ENCODE results near the gene KIAA0319L.

Gene KIAA0319L

DNA sequence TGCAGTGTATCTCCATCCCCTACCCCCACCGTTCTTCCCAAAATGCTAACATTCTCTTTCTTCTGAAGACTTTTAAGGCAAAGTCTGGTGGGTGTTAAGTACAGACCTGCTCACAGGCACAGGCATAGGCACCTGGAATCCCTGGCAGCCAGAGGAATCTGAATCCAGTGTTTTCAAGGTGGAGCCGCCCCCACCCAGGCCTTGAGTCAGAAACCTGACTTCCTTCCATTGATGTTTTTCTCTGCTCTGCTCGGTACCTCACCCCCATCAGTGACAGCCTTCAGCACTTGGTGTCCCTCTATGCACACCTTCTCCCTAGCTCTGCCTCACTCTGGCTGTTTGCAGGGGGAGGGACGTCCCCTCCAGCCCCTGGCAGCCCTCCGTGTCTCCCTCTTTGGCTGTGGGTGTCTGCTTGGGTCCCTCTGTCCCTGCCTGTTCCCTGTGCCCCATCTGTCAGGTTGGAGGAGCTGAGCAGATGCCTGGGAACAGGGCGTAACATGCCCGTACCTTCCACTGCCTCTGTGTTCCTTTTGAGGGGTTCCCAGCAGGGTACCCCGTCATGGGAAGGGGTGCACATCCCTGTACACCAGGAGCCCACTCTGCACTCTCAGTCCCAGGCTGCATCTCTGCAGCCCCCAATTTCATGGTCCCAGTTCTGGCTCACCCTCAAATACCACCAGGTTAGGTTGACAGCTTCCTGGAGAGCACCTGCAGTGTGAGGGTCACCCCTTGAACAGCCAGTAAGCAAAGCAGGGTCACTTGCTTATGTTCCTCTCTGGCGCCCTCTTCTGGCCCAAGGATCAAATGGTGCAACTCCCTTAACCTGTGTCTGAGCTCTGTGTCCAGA lies 7.1 kb upstream of the KIAA0319L start:
- H3K9me3 ChIP-seq (ENCODE audit: control insufficient read depth, low read length) = no peaks in the 10 kb centered on the region
- WGBS, 2 experiments = 82 to 84% methylated on average over 9 of the region's 9 CpGs
- H3K36me3 ChIP-seq (ENCODE audit: control insufficient read depth, insufficient read depth, low read length) = peaks cover 12% of the 10 kb centered on the region

DNA sequence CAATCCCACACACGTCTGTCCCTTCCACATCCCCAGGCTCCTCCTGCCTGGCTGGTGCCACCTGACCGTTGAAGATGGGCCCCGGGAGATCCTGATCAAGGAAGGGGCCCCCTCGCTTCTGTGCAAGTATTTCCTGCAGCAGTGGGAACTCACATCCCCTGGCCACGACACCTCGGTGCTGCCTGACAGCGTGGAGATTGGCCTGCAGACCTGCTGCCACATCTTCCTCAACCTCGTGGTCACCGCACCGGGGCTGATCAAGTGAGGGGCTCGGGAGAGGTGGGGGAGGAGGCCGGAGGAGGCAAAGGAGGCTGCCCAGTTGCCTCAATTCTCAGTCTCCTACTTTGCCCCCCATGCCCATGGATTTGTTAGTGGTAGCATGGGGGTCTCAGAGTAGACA lies 6.0 kb upstream of the KIAA0319L start:
- Histone ChIP-seq H3K27ac (ENCODE audit: insufficient read depth, low read depth, low read length, poor library complexity, severe bottlenecking) (no peak overlapping the region), H3K36me3 (ENCODE audit: control insufficient read depth, insufficient read depth, low read length) (peaks cover 12% of the 10 kb centered on the region), H3K4me1 (ENCODE audit: control insufficient read depth, insufficient read depth, low read length) (no peaks in the 10 kb centered on the region), H3K27me3 (ENCODE audit: control insufficient read depth, insufficient read depth, low read length, poor library complexity, severe bottlenecking) (no peaks in the 10 kb centered on the region), H3K4me3 (ENCODE audit: insufficient read depth, low read depth, low read length) (no peak overlapping the region), H3K9me3 (ENCODE audit: control insufficient read depth, low read length) (no peaks in the 10 kb centered on the region)
- 92 to 95% methylated on average over 12 of the region's 12 CpGs for WGBS, 2 experiments

More for the DNA sequence above, 7.1 kb upstream of the KIAA0319L start:
- Histone ChIP-seq H3K27ac (ENCODE audit: insufficient read depth, low read depth, low read length, poor library complexity, severe bottlenecking) (no peak overlapping the region), H3K4me1 (ENCODE audit: control insufficient read depth, insufficient read depth, low read length) (no peaks in the 10 kb centered on the region), H3K4me3 (ENCODE audit: insufficient read depth, low read depth, low read length) (no peak overlapping the region), H3K27me3 (ENCODE audit: control insufficient read depth, insufficient read depth, low read length, poor library complexity, severe bottlenecking) (peaks cover under 1% of the 10 kb centered on the region)

DNA sequence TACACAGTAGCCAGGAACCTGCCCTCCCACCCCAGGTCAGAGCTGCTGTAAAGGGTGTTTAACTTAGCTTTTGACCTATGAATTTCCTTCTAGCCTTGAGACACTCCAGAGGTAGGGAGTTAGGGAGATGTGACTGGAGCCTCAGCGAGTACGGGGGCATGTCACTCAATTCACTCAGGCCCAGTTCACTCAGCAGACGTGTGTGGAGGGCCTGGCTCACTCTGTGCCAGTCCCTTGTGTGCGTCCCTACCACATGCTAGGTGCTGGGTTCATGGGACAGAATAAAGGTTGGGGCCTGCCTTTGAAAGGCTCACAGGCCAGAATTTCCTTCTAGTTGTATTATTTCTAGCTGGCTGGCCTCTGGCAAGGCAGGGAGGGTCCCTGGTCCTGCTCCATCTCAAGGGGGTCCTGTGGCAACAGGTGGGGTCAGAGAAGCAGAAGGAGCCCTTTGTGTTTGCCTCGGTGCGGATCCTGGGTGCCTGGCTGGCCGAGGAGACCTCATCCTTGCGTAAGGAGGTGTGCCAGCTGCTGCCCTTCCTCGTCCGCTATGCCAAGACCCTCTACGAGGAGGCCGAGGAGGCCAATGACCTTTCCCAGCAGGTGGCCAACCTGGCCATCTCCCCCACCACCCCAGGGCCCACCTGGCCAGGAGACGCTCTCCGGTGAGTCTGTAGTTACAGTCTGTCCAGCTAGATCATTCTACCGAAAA lies 4.9 kb upstream of the KIAA0319L start:
- 93 to 95% methylated on average over 15 of the region's 15 CpGs for WGBS, 2 experiments
- Histone ChIP-seq H3K9me3 (ENCODE audit: control insufficient read depth, low read length) (no peaks in the 10 kb centered on the region), H3K36me3 (ENCODE audit: control insufficient read depth, insufficient read depth, low read length) (peaks cover 12% of the 10 kb centered on the region), H3K27me3 (ENCODE audit: control insufficient read depth, insufficient read depth, low read length, poor library complexity, severe bottlenecking) (no peaks in the 10 kb centered on the region), H3K4me3 (ENCODE audit: insufficient read depth, low read depth, low read length) (no peak overlapping the region), H3K27ac (ENCODE audit: insufficient read depth, low read depth, low read length, poor library complexity, severe bottlenecking) (no peak overlapping the region), H3K4me1 (ENCODE audit: control insufficient read depth, insufficient read depth, low read length) (no peaks in the 10 kb centered on the region)

DNA sequence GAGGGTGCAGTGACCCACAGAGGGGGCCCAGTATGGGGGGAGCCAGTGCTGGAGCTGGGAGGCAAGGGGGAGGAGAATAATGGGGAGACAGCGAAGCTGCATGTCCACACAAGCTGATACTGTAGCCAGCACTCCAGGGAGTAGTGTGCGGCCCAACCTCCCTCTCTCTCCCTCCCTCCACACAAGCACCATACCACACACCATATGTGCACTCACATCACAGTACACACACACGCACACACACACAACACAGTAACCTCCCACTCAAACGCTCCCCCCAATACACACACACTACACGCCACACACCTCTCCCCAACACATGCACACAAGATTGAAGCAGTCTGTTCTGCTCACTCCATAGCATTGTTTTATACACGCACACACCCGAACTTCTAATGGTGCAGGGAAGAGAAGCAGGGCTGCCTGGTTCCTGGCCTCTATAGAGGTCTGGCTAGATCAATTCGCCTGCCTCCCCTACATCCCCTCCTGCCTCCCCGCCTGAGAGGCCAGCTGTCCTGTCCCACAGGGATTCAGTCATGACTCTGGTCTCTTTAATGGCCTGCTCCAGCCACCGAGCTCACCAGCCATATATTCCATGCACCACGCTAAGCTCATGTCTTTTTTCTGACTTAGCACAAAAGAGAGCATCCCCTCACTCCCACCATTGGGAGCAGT lies 4.2 kb upstream of the KIAA0319L start:
- H3K9me3 ChIP-seq (ENCODE audit: control insufficient read depth, low read length) = no peaks in the 10 kb centered on the region
- H3K4me1 ChIP-seq (ENCODE audit: control insufficient read depth, insufficient read depth, low read length) = no peaks in the 10 kb centered on the region
- H3K27ac ChIP-seq (ENCODE audit: insufficient read depth, low read depth, low read length, poor library complexity, severe bottlenecking) = no peak overlapping the region
- WGBS, 2 experiments = 89 to 93% methylated on average over 11 of the region's 11 CpGs
- no peaks in the 10 kb centered on the region for H3K27me3 ChIP-seq (ENCODE audit: control insufficient read depth, insufficient read depth, low read length, poor library complexity, severe bottlenecking)
- peaks cover 12% of the 10 kb centered on the region for H3K36me3 ChIP-seq (ENCODE audit: control insufficient read depth, insufficient read depth, low read length)
- no peak overlapping the region for H3K4me3 ChIP-seq (ENCODE audit: insufficient read depth, low read depth, low read length)

DNA sequence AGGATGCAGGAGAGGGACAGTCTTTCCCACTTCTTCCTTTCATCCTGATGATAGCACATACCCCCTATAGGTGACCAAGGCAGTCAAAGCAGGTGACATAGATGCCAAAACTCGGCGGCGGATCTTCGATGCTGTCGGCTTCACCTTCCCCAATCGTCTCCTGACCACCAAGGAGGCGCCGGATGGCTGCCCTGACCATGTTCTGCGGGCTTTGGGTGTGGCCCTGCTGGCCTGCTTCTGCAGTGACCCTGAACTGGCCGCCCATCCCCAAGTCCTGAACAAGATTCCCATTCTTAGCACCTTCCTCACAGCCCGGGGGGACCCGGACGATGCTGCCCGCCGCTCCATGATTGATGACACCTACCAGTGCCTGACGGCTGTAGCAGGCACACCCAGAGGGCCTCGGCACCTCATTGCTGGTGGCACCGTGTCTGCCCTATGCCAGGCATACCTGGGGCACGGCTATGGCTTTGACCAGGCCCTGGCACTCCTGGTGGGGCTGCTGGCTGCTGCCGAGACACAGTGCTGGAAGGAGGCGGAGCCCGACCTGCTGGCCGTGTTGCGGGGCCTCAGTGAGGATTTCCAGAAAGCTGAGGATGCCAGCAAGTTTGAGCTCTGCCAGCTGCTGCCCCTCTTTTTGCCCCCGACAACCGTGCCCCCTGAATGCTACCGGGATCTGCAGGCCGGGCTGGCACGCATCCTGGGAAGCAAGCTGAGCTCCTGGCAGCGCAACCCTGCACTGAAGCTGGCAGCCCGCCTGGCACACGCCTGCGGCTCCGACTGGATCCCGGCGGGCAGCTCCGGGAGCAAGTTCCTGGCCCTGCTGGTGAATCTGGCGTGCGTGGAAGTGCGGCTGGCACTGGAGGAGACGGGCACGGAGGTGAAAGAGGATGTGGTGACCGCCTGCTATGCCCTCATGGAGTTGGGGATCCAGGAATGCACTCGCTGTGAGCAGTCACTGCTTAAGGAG lies 3.3 kb upstream of the KIAA0319L start:
- Histone ChIP-seq H3K36me3 (ENCODE audit: control insufficient read depth, insufficient read depth, low read length) (peaks cover 12% of the 10 kb centered on the region), H3K4me3 (ENCODE audit: insufficient read depth, low read depth, low read length) (no peak overlapping the region), H3K27ac (ENCODE audit: insufficient read depth, low read depth, low read length, poor library complexity, severe bottlenecking) (no peak overlapping the region), H3K9me3 (ENCODE audit: control insufficient read depth, low read length) (no peaks in the 10 kb centered on the region), H3K27me3 (ENCODE audit: control insufficient read depth, insufficient read depth, low read length, poor library complexity, severe bottlenecking) (no peaks in the 10 kb centered on the region), H3K4me1 (ENCODE audit: control insufficient read depth, insufficient read depth, low read length) (peaks cover 2% of the 10 kb centered on the region)
- WGBS, 2 experiments = 95% methylated on average over 44 of the region's 44 CpGs

DNA sequence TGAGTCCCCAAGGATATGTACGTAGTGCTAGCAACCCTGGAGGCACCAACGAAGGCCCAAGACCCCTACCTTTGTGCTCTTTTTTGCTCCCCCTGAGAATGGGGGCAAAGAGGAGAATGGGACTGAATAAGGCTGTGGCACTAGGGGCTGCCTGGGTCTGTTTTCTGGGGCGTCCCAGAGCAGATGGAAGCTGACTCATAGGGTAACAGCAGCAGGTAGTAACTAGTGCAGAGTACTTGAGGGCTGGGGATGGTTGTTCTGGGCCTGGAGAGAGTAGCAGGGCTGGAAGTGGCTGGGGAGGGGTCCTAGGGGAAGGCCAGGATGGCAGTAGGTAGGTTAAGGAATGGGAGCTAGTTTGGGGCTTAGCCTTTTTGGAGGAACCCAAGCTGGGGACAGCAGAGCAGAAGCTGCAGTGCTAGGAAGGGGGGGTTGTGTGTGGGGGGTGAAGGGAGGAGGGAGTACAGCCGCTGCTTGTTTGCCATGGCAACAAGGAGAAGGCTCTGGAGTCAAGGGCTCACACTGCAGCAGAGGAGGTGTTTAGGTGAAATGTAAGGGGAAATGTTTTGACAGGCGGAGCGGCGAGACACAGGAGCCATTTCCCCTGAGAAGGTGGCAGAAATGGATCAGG lies 2.2 kb upstream of the KIAA0319L start:
- no peaks in the 10 kb centered on the region for H3K27me3 ChIP-seq (ENCODE audit: control insufficient read depth, insufficient read depth, low read length, poor library complexity, severe bottlenecking)
- H3K9me3 ChIP-seq (ENCODE audit: control insufficient read depth, low read length) = no peaks in the 10 kb centered on the region
- H3K36me3 ChIP-seq (ENCODE audit: control insufficient read depth, insufficient read depth, low read length) = peaks cover 12% of the 10 kb centered on the region
- H3K4me1 ChIP-seq (ENCODE audit: control insufficient read depth, insufficient read depth, low read length) = peaks cover 10% of the 10 kb centered on the region
- H3K4me3 ChIP-seq (ENCODE audit: insufficient read depth, low read depth, low read length) = no peak overlapping the region
- no peak overlapping the region for H3K27ac ChIP-seq (ENCODE audit: insufficient read depth, low read depth, low read length, poor library complexity, severe bottlenecking)
- 91 to 93% methylated on average over 7 of the region's 7 CpGs for WGBS, 2 experiments

DNA sequence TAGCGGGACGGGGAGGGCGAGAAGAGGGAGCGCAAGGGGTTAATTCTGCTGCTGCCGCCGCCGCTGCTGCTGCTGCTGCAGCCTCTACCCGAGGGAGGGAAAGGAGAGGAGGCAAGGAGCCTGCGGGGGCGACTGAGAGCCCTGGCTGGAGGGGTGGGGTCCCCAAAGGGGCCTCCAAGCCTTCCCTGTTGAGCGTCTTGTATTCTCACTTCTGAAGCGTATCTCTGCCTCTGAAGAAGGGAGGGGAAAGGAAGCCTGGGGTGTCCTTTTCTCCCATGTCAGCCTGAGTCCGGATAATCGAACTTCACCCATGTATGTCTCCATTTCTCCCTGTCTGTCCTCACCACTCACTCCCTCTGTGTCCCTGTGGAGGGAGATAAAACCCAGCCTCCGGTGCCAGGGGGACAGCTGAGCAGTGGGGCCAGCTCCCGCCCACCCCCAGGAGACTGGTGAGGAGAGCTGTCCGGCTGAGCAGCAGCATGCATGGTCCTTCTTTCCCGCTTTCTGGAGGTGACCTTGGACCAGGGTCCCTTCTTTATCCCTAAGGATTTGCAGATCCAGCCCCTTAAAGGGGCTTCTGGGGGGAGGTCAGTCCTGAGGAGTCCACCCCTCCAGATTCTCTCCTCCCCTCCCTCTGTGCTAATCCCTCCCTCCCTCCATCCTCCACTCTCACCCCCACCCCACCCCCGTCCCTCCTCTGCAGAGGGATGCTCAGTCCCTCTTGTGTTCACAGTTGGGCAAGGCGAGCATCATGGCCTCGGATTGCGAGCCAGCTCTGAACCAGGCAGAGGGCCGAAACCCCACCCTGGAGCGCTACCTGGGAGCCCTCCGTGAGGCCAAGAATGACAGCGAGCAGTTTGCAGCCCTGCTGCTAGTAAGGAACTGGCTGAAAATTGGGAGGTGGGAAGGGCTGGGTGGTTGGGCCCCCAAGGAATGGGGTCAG lies 1.4 kb upstream of the KIAA0319L start:
- Histone ChIP-seq H3K27ac (ENCODE audit: insufficient read depth, low read depth, low read length, poor library complexity, severe bottlenecking) (peak overlapping the region; percentile 90), H3K4me3 (ENCODE audit: insufficient read depth, low read depth, low read length) (peak overlapping the region; percentile 91)
- 21% methylated on average over 26 of the region's 26 CpGs for WGBS, 2 experiments

DNA sequence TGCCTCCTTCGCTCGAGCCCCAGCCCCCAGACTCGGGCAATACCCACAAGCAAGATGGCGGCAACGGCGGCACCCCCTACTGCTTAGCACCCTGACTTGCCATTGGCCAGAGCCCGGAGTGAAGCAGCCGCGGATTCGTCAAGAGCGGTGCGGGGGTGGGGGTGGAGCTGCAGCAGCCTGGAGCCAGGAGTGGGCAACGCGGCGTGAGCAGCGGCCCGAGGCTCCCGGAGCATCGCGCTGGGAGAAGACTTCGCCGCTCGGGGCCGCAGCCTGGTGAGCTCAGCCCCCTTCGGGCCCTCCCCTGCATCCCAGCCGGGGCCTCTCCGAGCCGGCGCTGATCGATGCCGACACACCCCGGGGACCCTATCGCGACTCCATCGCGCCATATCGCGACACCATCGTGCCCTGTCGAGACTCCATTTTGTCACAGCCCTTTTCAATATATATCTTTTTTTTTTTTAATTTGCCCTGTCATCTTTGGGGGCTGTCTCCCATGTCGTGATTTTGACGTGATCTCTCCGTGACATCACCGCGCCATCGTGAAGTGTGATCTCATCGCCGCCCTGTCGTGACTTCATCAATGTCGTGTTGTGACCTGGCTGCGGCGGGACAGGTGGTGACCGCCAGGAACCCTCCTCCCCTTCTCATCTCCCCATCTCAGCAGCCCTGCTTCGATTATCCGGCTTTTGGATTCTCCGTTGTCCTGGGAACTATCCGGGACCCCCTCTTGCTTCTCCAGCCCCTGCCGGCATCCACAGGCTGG lies 589 bp upstream of the KIAA0319L start, which contains the start of gene NCDN:
Gene NCDN (plus strand): TSS at position 189 of the 763 bp plus-strand sequence. CDS start 392 bp downstream, at position 581.
- peaks cover 21% of the 10 kb centered on the region for H3K36me3 ChIP-seq (ENCODE audit: control insufficient read depth, insufficient read depth, low read length)
- H3K27ac ChIP-seq (ENCODE audit: insufficient read depth, low read depth, low read length, poor library complexity, severe bottlenecking) = peak within 1 kb of the TSS; percentile 90
- peaks cover 13% of the 10 kb centered on the region for H3K4me1 ChIP-seq (ENCODE audit: control insufficient read depth, insufficient read depth, low read length)
- no peaks in the 10 kb centered on the region for H3K27me3 ChIP-seq (ENCODE audit: control insufficient read depth, insufficient read depth, low read length, poor library complexity, severe bottlenecking)
- peak within 1 kb of the TSS; percentile 91 for H3K4me3 ChIP-seq (ENCODE audit: insufficient read depth, low read depth, low read length)
- WGBS, 2 experiments = 0% methylated on average over 58 of the region's 58 CpGs
- H3K9me3 ChIP-seq (ENCODE audit: control insufficient read depth, low read length) = no peaks in the 10 kb centered on the region

More for the DNA sequence above, 1.4 kb upstream of the KIAA0319L start:
- Histone ChIP-seq H3K27me3 (ENCODE audit: control insufficient read depth, insufficient read depth, low read length, poor library complexity, severe bottlenecking) (no peaks in the 10 kb centered on the region), H3K4me1 (ENCODE audit: control insufficient read depth, insufficient read depth, low read length) (peaks cover 13% of the 10 kb centered on the region), H3K9me3 (ENCODE audit: control insufficient read depth, low read length) (no peaks in the 10 kb centered on the region), H3K36me3 (ENCODE audit: control insufficient read depth, insufficient read depth, low read length) (peaks cover 15% of the 10 kb centered on the region)
